NCI-H526 (cell line): ENCODE results near the gene CPB2.

Source experiments
- DNase-seq, 2 experiments: peaks; one replicate each; lab custom pipeline; 2025; lab: John Stamatoyannopoulos, UW

Gene CPB2

DNA sequence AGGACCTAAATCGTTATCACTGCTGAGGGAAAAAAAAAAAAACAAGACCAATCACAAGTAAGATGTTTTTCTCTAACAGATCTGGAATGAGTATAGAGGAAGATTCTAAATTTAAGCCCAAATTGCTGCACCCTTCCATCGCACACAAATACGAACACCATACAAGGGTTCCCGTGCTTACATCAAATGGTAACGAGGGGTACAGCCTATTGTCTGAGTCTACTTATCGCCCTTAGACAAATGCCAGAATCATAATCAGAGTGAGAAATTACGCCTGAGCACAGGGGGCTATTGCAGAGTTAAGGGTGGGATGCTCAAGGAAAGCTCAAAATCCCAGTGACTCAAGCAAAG lies 52.9 kb downstream of the CPB2 start:
- DNase-seq: peak in 1 of 2 experiments; percentile 36

DNA sequence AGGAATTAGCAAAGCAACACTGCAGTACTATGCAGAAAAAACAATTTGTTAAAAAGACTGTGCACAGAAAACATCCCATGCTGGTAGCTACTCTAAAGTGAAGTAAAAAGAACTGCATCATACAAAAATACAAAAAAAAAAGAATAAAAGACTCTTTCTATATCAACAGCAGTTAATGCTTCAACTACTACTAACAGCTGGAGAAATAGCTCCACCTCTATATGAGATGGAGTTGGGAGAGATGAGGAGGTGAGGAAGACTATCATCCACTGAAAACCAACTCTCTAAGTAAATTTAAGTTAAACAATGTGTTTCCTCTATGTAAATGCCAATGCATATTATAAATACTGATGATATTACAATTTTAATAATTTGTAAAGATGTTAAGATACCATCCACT lies 54.1 kb downstream of the CPB2 start:
- no peak for DNase-seq

DNA sequence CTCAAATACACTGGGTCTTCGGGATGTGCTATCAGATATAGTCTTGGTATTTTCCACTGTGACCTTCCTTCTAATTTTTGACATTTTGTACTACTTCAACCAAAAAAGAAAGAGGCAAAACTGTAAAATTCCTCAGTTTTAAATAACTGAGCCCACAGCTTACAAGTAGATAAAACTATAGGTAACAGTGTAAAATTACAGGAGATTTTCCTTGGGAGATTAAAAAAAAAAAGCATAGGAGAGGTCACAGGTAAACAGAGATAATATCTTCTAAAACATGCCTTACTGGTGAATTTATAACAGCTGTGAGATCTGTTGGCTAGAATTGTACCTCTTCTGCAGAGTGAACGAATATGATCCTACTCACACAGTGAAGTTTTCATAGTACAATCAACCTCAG lies 59.4 kb downstream of the CPB2 start:
- DNase-seq: no peak

DNA sequence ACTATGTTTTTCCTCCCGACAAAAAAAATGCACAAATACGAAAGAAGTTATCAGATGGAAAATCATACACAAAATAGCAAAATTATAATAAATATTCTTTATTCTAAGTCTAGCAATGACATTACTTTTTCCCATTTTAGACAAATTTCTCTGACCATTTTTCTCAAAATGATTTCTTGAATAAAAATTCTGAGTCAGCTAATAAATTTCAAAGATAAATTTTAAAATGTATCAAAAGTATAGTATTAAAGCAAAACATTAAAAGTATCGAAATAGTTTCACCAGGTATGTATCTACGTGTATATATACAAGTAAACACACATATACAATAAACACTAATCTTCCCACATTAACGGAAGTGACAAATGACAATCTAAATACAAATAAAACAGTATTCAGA lies 61.2 kb downstream of the CPB2 start:
- no peak for DNase-seq

GRCh38 chr13:46041419-46041839 lies 63.4 kb downstream of the CPB2 start:
- no peak for DNase-seq

DNA sequence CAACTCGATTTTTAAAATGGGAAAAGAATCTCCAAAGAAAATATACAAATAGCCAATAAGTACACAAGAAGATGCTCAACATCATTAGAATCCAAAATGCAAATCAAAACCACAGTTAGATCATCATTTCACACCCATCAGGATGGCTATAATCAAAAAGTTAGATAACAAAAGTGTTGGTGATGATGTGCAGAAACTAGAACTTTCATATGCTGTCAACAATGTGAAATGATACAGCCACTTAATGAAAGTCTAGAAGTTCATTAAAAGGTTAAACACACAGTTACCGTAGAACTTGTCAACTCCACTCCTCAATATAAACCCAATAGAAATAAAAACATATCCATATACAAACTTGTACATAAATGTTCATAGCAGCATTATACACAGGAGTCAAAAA lies 64.1 kb downstream of the CPB2 start:
- no peak for DNase-seq

DNA sequence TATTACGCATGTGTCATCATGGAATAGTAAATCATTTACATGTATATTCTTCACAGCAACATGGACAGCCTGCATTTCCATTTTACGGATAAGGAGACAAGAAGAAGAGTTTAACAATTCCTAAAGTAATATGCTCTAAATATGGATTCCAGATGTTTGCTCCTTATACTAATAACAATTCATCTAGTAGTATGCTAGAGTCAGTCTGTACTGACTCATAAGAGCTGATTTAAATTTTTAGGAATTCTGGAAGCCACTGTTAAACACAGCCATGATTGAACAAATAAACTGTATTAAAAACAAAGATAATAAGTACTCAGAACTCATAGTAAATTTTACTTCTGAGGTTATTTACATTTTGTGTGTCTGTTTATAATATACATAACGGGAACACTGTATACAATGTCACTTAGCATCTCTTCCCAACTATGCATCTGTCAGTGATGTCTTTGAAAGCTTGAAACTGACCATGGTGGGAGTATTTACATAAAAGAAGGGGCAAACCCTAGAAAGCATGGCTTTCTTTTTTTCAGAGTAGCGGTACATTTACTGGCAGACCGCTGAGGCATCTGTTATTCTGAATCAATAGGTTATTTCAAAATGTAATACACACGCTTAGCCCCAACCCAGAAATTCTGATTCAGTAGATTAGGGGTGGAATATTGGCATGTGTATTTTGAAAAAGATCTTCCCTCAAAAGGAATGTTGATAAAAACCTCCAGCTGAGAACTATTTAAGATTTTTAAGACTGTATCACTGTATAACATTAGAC lies 65.2 kb downstream of the CPB2 start:
- DNase-seq: no peak

DNA sequence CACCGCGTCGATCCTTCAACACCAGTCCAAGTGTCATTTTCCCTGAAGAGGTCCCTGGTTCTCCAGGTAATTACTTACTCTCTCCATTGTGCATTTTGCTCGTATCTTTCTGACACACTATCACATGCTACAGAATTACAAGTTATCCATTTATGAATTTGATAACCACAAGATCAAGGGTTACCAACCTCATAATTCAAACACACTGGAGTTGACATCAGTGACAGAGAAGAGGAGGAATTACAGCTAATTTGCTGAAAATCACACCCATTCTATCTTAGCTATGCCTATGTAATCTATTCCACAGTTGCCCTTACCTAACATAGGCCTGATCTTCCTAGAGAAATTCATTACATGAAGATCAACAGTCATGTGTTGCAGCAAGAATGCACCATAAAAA lies 66.5 kb downstream of the CPB2 start:
- DNase-seq: no peak

- no peak for DNase-seq
Measured at GRCh38 chr13:46035066-46035465, 69.8 kb downstream of the CPB2 start.

DNA sequence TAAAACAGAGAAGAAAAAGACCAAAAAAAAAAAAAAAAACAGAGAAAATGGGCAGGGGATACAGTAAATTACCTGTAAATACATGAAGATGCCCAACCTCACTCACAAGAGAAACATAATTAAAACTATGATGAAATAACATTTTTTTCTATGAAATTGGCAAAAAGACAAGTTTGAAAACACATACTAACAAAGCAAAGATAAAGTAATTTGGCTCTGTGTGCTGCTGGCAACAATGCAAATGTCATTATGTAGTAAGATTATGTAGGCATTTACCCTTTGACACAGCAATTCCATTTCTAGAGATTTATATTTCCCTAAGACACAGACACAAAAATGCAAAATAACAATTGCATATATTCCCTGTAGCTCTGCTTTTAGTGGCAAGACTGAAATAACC lies 72.5 kb downstream of the CPB2 start:
- DNase-seq: no peak

- no peak for DNase-seq
Measured at GRCh38 chr13:46031581-46032263, 73.1 kb downstream of the CPB2 start.

GRCh38 chr13:46025157-46025556 lies 79.7 kb downstream of the CPB2 start:
- no peak for DNase-seq

GRCh38 chr13:46022481-46022880 lies 82.4 kb downstream of the CPB2 start:
- DNase-seq: no peak

GRCh38 chr13:46016216-46016615 lies 88.6 kb downstream of the CPB2 start:
- no peak for DNase-seq

GRCh38 chr13:46015366-46015765 lies 89.5 kb downstream of the CPB2 start:
- no peak for DNase-seq

GRCh38 chr13:46012404-46012803 lies 92.4 kb downstream of the CPB2 start:
- no peak for DNase-seq

- DNase-seq: no peak
Measured at GRCh38 chr13:46010148-46010547, 94.7 kb downstream of the CPB2 start.

GRCh38 chr13:46008631-46009030 lies 96.2 kb downstream of the CPB2 start:
- no peak for DNase-seq

DNA sequence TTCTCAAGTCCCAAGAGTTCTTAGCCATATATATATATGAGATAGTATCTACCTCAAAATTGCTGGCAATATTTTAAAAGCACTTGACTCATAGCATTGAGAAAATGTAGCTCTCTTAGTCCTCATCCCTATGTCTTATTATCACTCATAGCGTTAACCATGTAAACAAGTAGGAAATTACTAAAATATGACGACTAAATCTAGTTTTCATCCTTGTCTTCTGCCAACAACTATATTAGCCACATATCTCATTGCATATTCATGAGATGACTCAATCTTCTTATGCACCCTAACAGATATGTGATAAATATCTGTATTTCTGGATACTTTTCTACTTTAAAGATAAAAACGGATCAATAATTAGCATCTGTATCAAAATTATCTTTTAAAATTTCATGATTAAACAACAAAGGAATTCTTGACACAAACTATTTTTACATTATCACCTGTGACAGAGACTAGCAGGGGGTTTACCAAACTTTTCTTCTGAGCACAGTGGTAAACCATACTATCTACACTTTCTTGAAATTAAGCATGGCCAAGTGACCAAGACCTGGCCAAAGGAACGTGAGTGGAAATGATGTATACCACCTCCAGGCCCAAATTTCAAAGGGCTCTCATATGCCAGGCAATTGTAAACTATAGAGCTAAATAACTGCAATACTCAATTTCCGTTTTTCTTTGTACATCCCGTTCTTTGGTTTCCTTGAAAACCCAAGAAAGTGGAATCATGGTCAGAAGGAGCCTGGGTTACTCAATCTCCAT lies 98.0 kb downstream of the CPB2 start:
- DNase-seq: no peak

- DNase-seq: no peak
Measured at GRCh38 chr13:46004491-46004890, 100.3 kb downstream of the CPB2 start.
